ENCODE measurements around the gene TSPAN13. TPM values are rescaled to one million over a fixed set of nuclear protein-coding genes. Genes with fewer than 3 reads are reported as not detected.

Gene TSPAN13
- total RNA-seq, 1 experiment from 2014 or later = 80.8 TPM

DNA sequence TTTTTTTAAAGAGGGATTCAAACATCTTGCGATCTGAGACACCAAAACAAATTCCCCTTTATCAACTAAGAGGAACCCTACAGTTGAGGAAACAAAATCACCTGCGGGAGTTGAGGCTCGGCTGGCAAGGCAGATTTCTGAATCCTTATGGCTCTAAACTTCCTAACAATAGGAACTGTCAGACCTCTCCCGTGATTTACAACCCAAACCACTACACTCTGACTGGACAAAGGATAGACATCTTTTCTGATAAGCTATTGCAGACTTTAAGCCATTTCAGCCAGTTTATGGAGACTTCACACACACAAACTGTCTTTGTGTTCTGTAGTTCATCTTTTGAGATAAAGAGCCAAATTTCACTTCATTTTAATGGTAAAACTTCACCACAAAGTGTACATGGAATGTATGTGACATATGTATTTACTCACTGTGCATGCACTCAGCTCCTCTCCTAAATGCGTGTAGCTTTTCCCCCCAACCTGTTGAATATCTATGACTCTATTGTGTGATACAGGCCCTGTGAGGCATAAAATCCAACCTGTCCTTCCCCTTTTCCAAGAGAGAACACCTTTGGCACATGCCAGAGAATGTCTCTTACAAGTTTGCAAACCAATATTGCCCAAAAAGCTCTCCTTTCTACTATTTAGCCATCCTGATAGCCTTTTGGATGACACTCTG lies 15.4 kb upstream of the TSPAN13 start:
- DNase-seq (ENCODE audit: low read depth, low spot score) (no peak), ATAC-seq (no peak)
- in situ Hi-C loops (cut with HindIII; ENCODE audit: low pct_unique_long_range_greater_than_20kb, low sequenced_read_pairs) (no loop called here), intact Hi-C loops (cut with micrococcal nuclease; ENCODE audit: unreplicated experiment) (no loop called here)
- Histone ChIP-seq H3K9me3 (ENCODE audit: control insufficient read depth, insufficient read depth, low read depth, low read length) (no peaks in the 10 kb centered on the region), H3K27ac (ENCODE audit: low read length) (no peak overlapping the region), H3K4me1 (ENCODE audit: control insufficient read depth, insufficient read depth, low read length) (peaks cover 8% of the 10 kb centered on the region), H3K36me3 (ENCODE audit: control insufficient read depth, insufficient read depth, low read length) (no peaks in the 10 kb centered on the region), H3K4me3 (ENCODE audit: low read depth in 2 of 2, low read length in 2 of 2) (no peak overlapping the region), H3K27me3 (ENCODE audit: control insufficient read depth, insufficient read depth, low read length) (no peaks in the 10 kb centered on the region)
- POLR2A ChIA-PET = no interaction called here
- TF ChIP-seq POLR2AphosphoS5 (IDR thresholded peaks at IDR 0.05; ENCODE audit: low read depth, low read length) (no peak), REST (IDR thresholded peaks at IDR 0.05; ENCODE audit: insufficient read depth in 1 of 2, low read depth in 2 of 2, low read length in 1 of 2) (no peak), TCF7L2 (IDR thresholded peaks at IDR 0.05; ENCODE audit: low read depth, low read length) (no peak), CTCF (IDR thresholded peaks at IDR 0.05) (no peak), SIN3A (IDR thresholded peaks at IDR 0.05; ENCODE audit: borderline replicate concordance, insufficient read depth, low read depth, low read length) (no peak)
- CTCF ChIA-PET = no interaction called here
- BruUV-seq (replicated peaks) = no TSS peak

DNA sequence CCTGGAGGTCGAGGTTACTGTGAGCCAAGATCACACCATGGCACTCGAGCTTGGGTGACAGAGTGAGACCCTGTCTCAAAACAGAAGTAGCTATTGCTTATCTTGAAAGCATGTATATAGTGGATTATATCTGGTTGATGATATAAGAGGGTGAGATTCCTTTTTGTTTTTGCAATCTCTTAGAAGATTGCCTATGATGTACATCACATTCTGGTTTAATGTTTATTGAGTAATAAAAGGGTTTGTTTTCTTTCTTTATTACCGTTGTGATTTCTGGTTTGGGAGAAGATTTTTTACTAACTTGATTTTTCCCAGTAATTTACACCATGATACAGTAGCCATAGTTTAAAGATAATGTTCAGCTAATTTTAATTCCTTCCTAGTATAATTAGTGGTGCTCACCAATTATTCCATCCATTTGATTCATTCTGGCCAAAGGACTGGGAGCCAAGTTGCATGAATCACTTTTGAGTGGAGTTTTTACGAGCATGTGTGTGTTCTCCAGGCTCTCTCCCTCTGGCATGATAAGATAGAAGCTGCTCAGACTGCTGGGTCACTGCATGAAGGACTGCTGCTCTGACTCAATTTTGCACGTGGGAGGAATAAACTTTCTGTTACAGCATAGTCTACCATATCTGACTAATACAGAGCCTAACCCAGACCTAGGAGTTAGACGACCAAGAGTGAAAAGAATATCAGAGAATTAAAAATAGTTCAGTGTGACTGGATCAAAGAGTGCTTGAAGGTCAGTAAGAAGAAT lies 13.5 kb upstream of the TSPAN13 start:
- H3K27ac ChIP-seq (ENCODE audit: low read length) = peak overlapping the region; percentile 2; the same call in 1 of the 2 replicates
- peaks cover 16% of the 10 kb centered on the region for H3K4me1 ChIP-seq (ENCODE audit: control insufficient read depth, insufficient read depth, low read length)
- peak; percentile 93 for ATAC-seq
- ChIA-PET POLR2A (no interaction called here), CTCF (no interaction called here)
- no peaks in the 10 kb centered on the region for H3K9me3 ChIP-seq (ENCODE audit: control insufficient read depth, insufficient read depth, low read depth, low read length)
- intact Hi-C loops (cut with micrococcal nuclease; ENCODE audit: unreplicated experiment) (no loop called here), in situ Hi-C loops (cut with HindIII; ENCODE audit: low pct_unique_long_range_greater_than_20kb, low sequenced_read_pairs) (no loop called here)
- peak; percentile 88 for DNase-seq (ENCODE audit: low read depth, low spot score)
- no peak overlapping the region for H3K4me3 ChIP-seq (ENCODE audit: low read depth in 2 of 2, low read length in 2 of 2)
- no TSS peak for BruUV-seq (replicated peaks)
- TF ChIP-seq SIN3A (IDR thresholded peaks at IDR 0.05; ENCODE audit: borderline replicate concordance, insufficient read depth, low read depth, low read length) (no peak), POLR2AphosphoS5 (IDR thresholded peaks at IDR 0.05; ENCODE audit: low read depth, low read length) (no peak), REST (IDR thresholded peaks at IDR 0.05; ENCODE audit: insufficient read depth in 1 of 2, low read depth in 2 of 2, low read length in 1 of 2) (no peak), CTCF (IDR thresholded peaks at IDR 0.05) (no peak), TCF7L2 (IDR thresholded peaks at IDR 0.05; ENCODE audit: low read depth, low read length) (no peak)
- no peaks in the 10 kb centered on the region for H3K27me3 ChIP-seq (ENCODE audit: control insufficient read depth, insufficient read depth, low read length)
- H3K36me3 ChIP-seq (ENCODE audit: control insufficient read depth, insufficient read depth, low read length) = no peaks in the 10 kb centered on the region
